K562 (cell line): Measurements from ENCODE around the gene ALK. TPM values are rescaled to one million over a fixed set of nuclear protein-coding genes. Genes with fewer than 3 reads are reported as not detected.

Experiments used
- ATAC-seq: fragments of 200-7000 bp; cut with Tn5 transposase; 3 replicates; pipeline ENCODE4 v1.9.1; 2020; ENCODE audit warnings: moderate library complexity
- BruUV-seq: library from RNA; stranded (reverse); fragments of 400-500 nt; replicated peaks from 2 replicates; lab custom pipeline; 2021; lab: Mats Ljungman, UMichigan
- CTCF ChIA-PET: fragments of 300-600 bp; formaldehyde crosslinking; extraction: SDS; loops from one replicate; lab custom pipeline; 2021; ENCODE audit warnings: low intra/inter-chr PET ratio; lab: Yijun Ruan, JAX
- POLR2A ChIA-PET: fragments of 300-600, 350-650 bp; sonication (Branson Sonifier 250); formaldehyde crosslinking; extraction: SDS; loops from one replicate; lab custom pipeline; 2021; ENCODE audit warnings: antibody characterized with exemption, inconsistent platforms; lab: Yijun Ruan, JAX
- DNase-seq, 4 experiments: peaks; one replicate each; pipeline versions ENCODE4 v3.0.0 to v3.0.0-alpha.2; 2011 to 2018; ENCODE audit warnings: low spot score in 3 of 4, mixed read lengths in 3 of 4; ENCODE audit errors: extremely low read depth in 1 of 4
- FAIRE-seq: peaks from 2 replicates; lab custom pipeline; 2011; peaks lifted over from hg19 to GRCh38; lab: Jason Lieb, UNC
- H2AFZ ChIP-seq: 2 replicates; pipeline ENCODE4 v1.6.0; 2011; ENCODE audit warnings: low read depth, low read length, control low read depth, inconsistent platforms
- H3K27ac ChIP-seq: fragments of 200-600 bp; 3 replicates; pipeline ENCODE4 v1.8.0; 2011; ENCODE audit warnings: low read depth, mild to moderate bottlenecking, control low read depth, inconsistent platforms, low read length, moderate library complexity, mixed read lengths; ENCODE audit errors: extremely low read depth
- H3K27me3 ChIP-seq, 2 experiments: fragments of 300-600 bp in 1 of 2; 2 replicates in 1 of 2; 3 replicates in 1 of 2; pipeline versions ENCODE4 v1.6.0 to v1.8.0; 2011; ENCODE audit warnings: inconsistent platforms in 2 of 2, low read length in 2 of 2, mild to moderate bottlenecking in 1 of 2, mixed read lengths in 1 of 2, moderate library complexity in 1 of 2; ENCODE audit not compliant: control insufficient read depth in 2 of 2, insufficient read depth in 2 of 2
- H3K36me3 ChIP-seq: fragments of 300-600 bp; 3 replicates; pipeline ENCODE4 v1.8.0; 2011; ENCODE audit warnings: mild to moderate bottlenecking, low read length, inconsistent platforms; ENCODE audit not compliant: control insufficient read depth, insufficient read depth
- H3K4me1 ChIP-seq, 2 experiments: fragments of 200-600 bp in 1 of 2; replicated peaks in 1 of 2; 2 replicates in 1 of 2; 3 replicates in 1 of 2; pipeline versions ENCODE4 v1.5.1 to v1.8.0; 2011; ENCODE audit warnings: inconsistent platforms in 2 of 2, low read length in 2 of 2, mild to moderate bottlenecking in 1 of 2, mixed read lengths in 1 of 2, moderate library complexity in 1 of 2; ENCODE audit not compliant: control insufficient read depth in 2 of 2, insufficient read depth in 2 of 2
- H3K4me2 ChIP-seq: 2 replicates; pipeline ENCODE4 v1.6.1; 2011; ENCODE audit warnings: low read length, control low read depth, inconsistent platforms, mixed read lengths; ENCODE audit not compliant: insufficient read depth
- H3K4me3 ChIP-seq: fragments of 200-600 bp; sonication (generic), shearing (Covaris generic); 2 replicates; pipeline ENCODE4 v1.5.1; 2016; ENCODE audit warnings: control low read depth, inconsistent platforms
- H3K79me2 ChIP-seq: fragments of 200-600 bp; 3 replicates; pipeline ENCODE4 v1.8.0; 2011; ENCODE audit warnings: low read length, inconsistent platforms; ENCODE audit not compliant: control insufficient read depth, insufficient read depth
- H3K9ac ChIP-seq, 2 experiments: 2 replicates each; pipeline versions ENCODE4 v1.6.0 to v1.6.1; 2011; ENCODE audit warnings: low read depth in 2 of 2, low read length in 2 of 2, control low read depth in 1 of 2, inconsistent platforms in 1 of 2, mild to moderate bottlenecking in 1 of 2, mixed read lengths in 1 of 2; ENCODE audit not compliant: insufficient read depth in 1 of 2
- H3K9me1 ChIP-seq: one replicate; pipeline ENCODE4 v1.6.0; 2011; ENCODE audit warnings: inconsistent platforms, mild to moderate bottlenecking, low read length, moderate library complexity; ENCODE audit not compliant: control insufficient read depth, insufficient read depth
- H3K9me3 ChIP-seq: replicated peaks from 2 replicates; pipeline ENCODE4 v1.5.1; 2011; ENCODE audit warnings: low read depth, low read length, inconsistent platforms; ENCODE audit not compliant: control insufficient read depth, insufficient read depth
- H4K20me1 ChIP-seq: replicated peaks from 2 replicates; pipeline ENCODE4 v1.6.1; 2011; ENCODE audit warnings: low read length, inconsistent platforms, mixed read lengths; ENCODE audit not compliant: control insufficient read depth, insufficient read depth
- ARID3B ChIP-seq: fragments of 250-450 bp; sonication (Bioruptor Pico); IDR thresholded peaks from 2 replicates; pipeline ENCODE4 v1.4.0; 2020; ENCODE audit warnings: borderline replicate concordance
- CBX2 ChIP-seq: fragments of 200-600 bp; sonication (generic); IDR thresholded peaks from one replicate; pipeline ENCODE4 v1.6.1; 2012; ENCODE audit warnings: mild to moderate bottlenecking, low read length, inconsistent platforms; ENCODE audit not compliant: insufficient read depth, poor library complexity, severe bottlenecking
- E2F3 ChIP-seq: fragments of 250-450 bp; sonication (Bioruptor Pico); IDR thresholded peaks from 2 replicates; pipeline ENCODE4 v1.4.0; 2020; ENCODE audit warnings: mild to moderate bottlenecking
- ELF1 ChIP-seq: fragments of 200-800 bp; sonication (Bioruptor generic); IDR thresholded peaks from 2 replicates; pipeline ENCODE4 v1.6.1; 2016; ENCODE audit warnings: missing genetic modification characterization, missing compliant biosample characterization
- FOXP1 ChIP-seq: sonication (generic); formaldehyde crosslinking; IDR thresholded peaks from 2 replicates; pipeline ENCODE4 v1.8.0; 2022; ENCODE audit warnings: mild to moderate bottlenecking, missing genetic modification reagents
- IRF1 ChIP-seq: sonication (generic); formaldehyde crosslinking; IDR thresholded peaks from 2 replicates; pipeline ENCODE4 v1.8.0; 2022; ENCODE audit warnings: missing genetic modification reagents, mild to moderate bottlenecking, borderline replicate concordance
- POLR2AphosphoS2 ChIP-seq: IDR thresholded peaks from 2 replicates; pipeline ENCODE4 v1.6.1; 2012; ENCODE audit warnings: low read length, improper control_type of control experiment
- YY1 ChIP-seq, 3 experiments: IDR thresholded peaks; 2 replicates each; pipeline ENCODE4 v1.6.1; 2011; ENCODE audit warnings: low read length in 2 of 3, mild to moderate bottlenecking in 2 of 3, moderate library complexity in 2 of 3, borderline replicate concordance in 1 of 3, control low read depth in 1 of 3, low read depth in 1 of 3; ENCODE audit not compliant: insufficient read depth in 3 of 3, insufficient replicate concordance in 2 of 3, control insufficient read depth in 1 of 3, insufficient read length in 1 of 3; ENCODE audit errors: extremely low read depth in 1 of 3
- ZNF561 ChIP-seq: fragments of 450-650 bp; formaldehyde crosslinking; conservative IDR thresholded peaks from 2 replicates; pipeline ENCODE4 v1.4.0; 2020; ENCODE audit warnings: mild to moderate bottlenecking, moderate library complexity
- ZNF778 ChIP-seq: fragments of 450-650 bp; formaldehyde crosslinking; IDR thresholded peaks from 2 replicates; pipeline ENCODE4 v1.4.0; 2020; ENCODE audit warnings: mild to moderate bottlenecking, moderate library complexity
- WGBS: fragments of 100-300 bp; shearing (Covaris generic); methylation state at CpG from one replicate; pipeline ENCODE4 v1.1.6; 2016; ENCODE audit warnings: low coverage, mixed read lengths; ENCODE audit not compliant: insufficient coverage; ENCODE audit errors: missing lambda C conversion rate; 5-methylcytosine and 5-hydroxymethylcytosine counted together
- in situ Hi-C: fragments of 300-500 bp; cut with MboI; formaldehyde crosslinking; loops from 4 replicates; pipeline ENCODE4 v1.15.0; 2018; ENCODE audit warnings: inconsistent platforms, mixed read lengths
- intact Hi-C: fragments of 100-400 bp; cut with micrococcal nuclease; formaldehyde crosslinking; loops from 2 replicates; pipeline ENCODE4 v1.14.2; 2022
- polyA plus RNA-seq, 8 experiments: library from polyadenylated mRNA; depleted of rRNA in 4 of 8; stranded (reverse) in 5 of 8; unstranded in 3 of 8; fragments of >200 nt; fragmentation: Nextera tagmentation in 2 of 8; fragmentation: Illumina TruSeq in 1 of 8; extraction: Ambion mirVana in 2 of 8; extraction: Trizol in 1 of 8; gene quantifications; 2 replicates each; pipeline versions ENCODE4 v1.2.1 to v1.2.3, GENCODE V29; 2011 to 2014; ENCODE audit warnings: inconsistent platforms in 1 of 8, missing spikeins in 1 of 8
- total RNA-seq, 7 experiments: library from RNA; depleted of rRNA in 6 of 7; stranded (reverse); fragments of >200 nt in 6 of 7; fragmentation: Illumina TruSeq in 2 of 7; extraction: Trizol in 2 of 7; gene quantifications; 2 replicates each; pipeline versions ENCODE4 v1.2.1 to v1.2.3, GENCODE V29; 2011 to 2021; ENCODE audit warnings: low replicate concordance in 1 of 7

Gene ALK
- total and polyA plus RNA-seq, 9 of the 15 experiments (the other 6 are each of a cell fraction or from before 2014, with no cell fraction given), result not detected

GRCh38 chr2:29459445-29460179 is 461.8 kb downstream of the ALK start:
- Histone ChIP-seq H3K27me3 (peaks cover 0 to 3% of the 10 kb centered on the region in 2 experiments; a peak in 1 of 5 replicates), H2AFZ (no peak overlapping the region), H3K4me2 (no peak overlapping the region), H3K4me1 (no peaks in the 10 kb centered on the region), H4K20me1 (no peaks in the 10 kb centered on the region), H3K4me3 (no peak overlapping the region), H3K9me3 (no peaks in the 10 kb centered on the region), H3K9ac (no peak overlapping the region), H3K27ac (no peak overlapping the region), H3K79me2 (no peaks in the 10 kb centered on the region), H3K9me1 (no peaks in the 10 kb centered on the region), H3K36me3 (no peaks in the 10 kb centered on the region)
- TF ChIP-seq IRF1 (CRISPR knock-in tag) (no peak), ZNF778 (CRISPR knock-in tag) (no peak), CBX2 (no peak), POLR2AphosphoS2 (no peak), E2F3 (CRISPR knock-in tag) (no peak), FOXP1 (no peak), ELF1 (tag) (no peak), YY1 (IDR thresholded peaks at IDR 0.05; ENCODE audit: borderline replicate concordance in 1 of 3, control insufficient read depth in 1 of 3, extremely low read depth in 1 of 3, insufficient read depth in 3 of 3, insufficient read length in 1 of 3, insufficient replicate concordance in 2 of 3, low read depth in 1 of 3, low read length in 2 of 3) (no peak), ZNF561 (CRISPR knock-in tag) (no peak), ARID3B (CRISPR knock-in tag) (no peak)
- ChIA-PET CTCF (no interaction called here), POLR2A (no interaction called here)
- 0% methylated on average over 4 of the region's 4 CpGs for WGBS
- DNase-seq, result no peak
- BruUV-seq, result no TSS peak
- no peak for FAIRE-seq
- in situ Hi-C loops (no loop called here), intact Hi-C loops (no loop called here)
- ATAC-seq, result no peak
